ENCODE measurements around the gene TUSC2.
A peak's percentile ranks its signal among the peaks of the same experiment; 100 is the strongest.

TUSC2 gene

GRCh38 chr3:50322386-50323091 lies 5.5 kb downstream of the TUSC2 start, which contains the start of gene HYAL2:
Gene HYAL2 (minus strand): TSS chr3:50322745. CDS start chr3:50320489, 2,256 bp downstream.
- Histone ChIP-seq H3K9me3 (ENCODE audit: control insufficient read depth, insufficient read depth, low read depth, low read length) (no peaks in the 10 kb centered on the region), H3K27me3 (ENCODE audit: control insufficient read depth, insufficient read depth, low read length) (no peaks in the 10 kb centered on the region), H3K4me3 (ENCODE audit: low read depth, low read length) (peak within 1 kb of the TSS; percentile 76), H3K27ac (ENCODE audit: low read depth, low read length) (peak within 1 kb of the TSS; percentile 100), H3K4me1 (ENCODE audit: control insufficient read depth, insufficient read depth, low read length) (peaks cover 32% of the 10 kb centered on the region), H3K36me3 (ENCODE audit: control insufficient read depth, insufficient read depth, low read length) (peaks cover 36% of the 10 kb centered on the region), H3K9ac (ENCODE audit: low read length) (peak within 1 kb of the TSS; percentile 100)

DNA sequence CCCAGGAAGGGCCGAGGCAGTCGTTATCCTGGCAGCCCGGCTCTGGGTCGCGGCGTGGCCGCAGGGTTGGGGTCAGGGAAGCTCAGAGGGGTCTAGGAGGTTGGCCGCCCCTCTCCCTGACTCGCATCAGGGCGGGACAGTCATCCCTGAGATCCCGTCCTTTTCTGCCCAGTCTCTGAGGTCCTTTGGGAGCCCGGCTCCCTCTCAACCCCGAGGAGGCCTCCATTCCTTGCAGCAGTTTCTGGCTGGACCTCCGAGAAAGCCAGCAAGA lies 6.0 kb downstream of the TUSC2 start:
- H3K4me3 ChIP-seq (ENCODE audit: low read depth, low read length), result peak overlapping the region; percentile 76
- H3K4me1 ChIP-seq (ENCODE audit: control insufficient read depth, insufficient read depth, low read length), result peaks cover 32% of the 10 kb centered on the region
- peak overlapping the region; percentile 100 for H3K9ac ChIP-seq (ENCODE audit: low read length)
- no peaks in the 10 kb centered on the region for H3K9me3 ChIP-seq (ENCODE audit: control insufficient read depth, insufficient read depth, low read depth, low read length)
- H3K27ac ChIP-seq (ENCODE audit: low read depth, low read length), result peak overlapping the region; percentile 100
- H3K27me3 ChIP-seq (ENCODE audit: control insufficient read depth, insufficient read depth, low read length), result no peaks in the 10 kb centered on the region
- H3K36me3 ChIP-seq (ENCODE audit: control insufficient read depth, insufficient read depth, low read length), result peaks cover 41% of the 10 kb centered on the region

DNA sequence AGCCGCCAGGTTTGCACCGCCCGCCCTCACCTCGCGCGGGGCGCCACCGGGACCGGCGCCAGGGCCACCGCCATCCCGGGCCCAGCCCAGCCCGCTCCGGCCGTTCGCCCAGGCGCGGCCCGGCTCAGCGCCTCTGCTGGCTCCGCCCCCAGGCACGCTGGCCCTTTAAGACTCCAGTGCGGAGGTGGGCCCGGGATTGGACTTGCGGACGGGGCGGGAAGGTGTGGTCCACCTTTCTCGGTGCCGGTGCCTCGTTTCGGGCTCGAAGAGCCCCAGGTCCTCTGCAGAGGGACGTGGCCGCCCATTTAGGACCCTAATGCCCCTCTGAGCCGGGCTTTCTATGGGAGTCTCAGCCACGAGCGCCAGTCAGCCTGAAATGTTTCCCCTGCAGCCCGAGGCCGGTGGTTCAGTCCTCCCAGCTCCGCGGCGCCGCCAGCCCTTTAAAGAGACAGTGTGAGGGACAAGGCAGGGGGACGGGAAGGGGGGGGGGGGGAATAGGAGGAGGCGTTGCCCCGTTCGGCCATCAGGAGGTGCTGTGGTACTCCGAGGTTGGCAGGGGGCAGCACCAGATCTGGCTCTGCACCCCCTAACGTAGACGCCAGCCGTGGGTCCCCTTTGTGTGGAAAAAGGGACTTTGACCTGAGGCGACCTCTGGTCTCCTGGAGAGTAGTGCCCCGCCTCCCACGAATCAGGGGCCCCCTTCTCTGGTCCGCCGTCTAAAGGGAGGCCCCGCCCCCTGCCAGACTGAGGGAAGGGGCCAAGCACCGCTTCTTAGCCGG lies 6.5 kb downstream of the TUSC2 start:
- Histone ChIP-seq H3K4me3 (ENCODE audit: low read depth, low read length) (peak overlapping the region; percentile 76), H3K27ac (ENCODE audit: low read depth, low read length) (peak overlapping the region; percentile 100), H3K27me3 (ENCODE audit: control insufficient read depth, insufficient read depth, low read length) (no peaks in the 10 kb centered on the region), H3K9me3 (ENCODE audit: control insufficient read depth, insufficient read depth, low read depth, low read length) (no peaks in the 10 kb centered on the region), H3K36me3 (ENCODE audit: control insufficient read depth, insufficient read depth, low read length) (peaks cover 45% of the 10 kb centered on the region), H3K9ac (ENCODE audit: low read length) (peak overlapping the region; percentile 100), H3K4me1 (ENCODE audit: control insufficient read depth, insufficient read depth, low read length) (peaks cover 37% of the 10 kb centered on the region)

DNA sequence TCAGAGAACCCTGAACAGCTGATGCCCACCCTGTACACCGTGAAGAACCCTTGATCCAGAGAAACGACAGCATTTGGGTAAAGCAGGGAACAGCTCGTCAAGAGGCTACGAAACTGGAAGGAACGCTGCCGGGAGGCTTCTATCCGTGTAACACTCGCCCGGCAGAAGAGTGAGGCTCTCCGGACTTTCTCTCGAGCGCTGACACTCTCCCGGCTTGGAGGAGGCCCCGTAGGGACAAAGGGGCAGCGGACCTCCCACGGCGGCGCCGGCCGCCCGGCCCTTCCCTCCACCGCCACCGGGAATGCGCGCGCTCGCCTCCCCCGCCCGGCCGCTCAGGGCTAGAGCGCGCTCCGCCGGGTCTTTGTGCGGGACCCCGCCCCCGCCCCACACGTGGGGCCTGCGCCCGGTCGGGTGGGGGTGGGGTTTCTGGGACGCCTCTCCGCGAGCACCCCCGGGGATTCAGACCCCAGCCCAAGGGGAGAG lies 7.1 kb downstream of the TUSC2 start:
- Histone ChIP-seq H3K9ac (ENCODE audit: low read length) (peak overlapping the region; percentile 100), H3K36me3 (ENCODE audit: control insufficient read depth, insufficient read depth, low read length) (peaks cover 45% of the 10 kb centered on the region), H3K9me3 (ENCODE audit: control insufficient read depth, insufficient read depth, low read depth, low read length) (no peaks in the 10 kb centered on the region), H3K27ac (ENCODE audit: low read depth, low read length) (peak overlapping the region; percentile 100), H3K27me3 (ENCODE audit: control insufficient read depth, insufficient read depth, low read length) (no peaks in the 10 kb centered on the region), H3K4me1 (ENCODE audit: control insufficient read depth, insufficient read depth, low read length) (peaks cover 38% of the 10 kb centered on the region), H3K4me3 (ENCODE audit: low read depth, low read length) (peak overlapping the region; percentile 76)

GRCh38 chr3:50319894-50320625 lies 8.0 kb downstream of the TUSC2 start:
- no peak overlapping the region for H3K27ac ChIP-seq (ENCODE audit: low read depth, low read length)

GRCh38 chr3:50319181-50319893 lies 8.7 kb downstream of the TUSC2 start:
- Histone ChIP-seq H3K9me3 (ENCODE audit: control insufficient read depth, insufficient read depth, low read depth, low read length) (no peaks in the 10 kb centered on the region), H3K4me1 (ENCODE audit: control insufficient read depth, insufficient read depth, low read length) (peaks cover 36% of the 10 kb centered on the region), H3K9ac (ENCODE audit: low read length) (no peak overlapping the region), H3K27ac (ENCODE audit: low read depth, low read length) (no peak overlapping the region), H3K4me3 (ENCODE audit: low read depth, low read length) (peak overlapping the region; percentile 76; the same call in 1 of the 2 replicates), H3K36me3 (ENCODE audit: control insufficient read depth, insufficient read depth, low read length) (peaks cover 46% of the 10 kb centered on the region), H3K27me3 (ENCODE audit: control insufficient read depth, insufficient read depth, low read length) (no peaks in the 10 kb centered on the region)

More at GRCh38 chr3:50319894-50320625, 8.0 kb downstream of the TUSC2 start:
- Histone ChIP-seq H3K4me1 (ENCODE audit: control insufficient read depth, insufficient read depth, low read length) (peaks cover 38% of the 10 kb centered on the region), H3K4me3 (ENCODE audit: low read depth, low read length) (peak overlapping the region; percentile 76), H3K36me3 (ENCODE audit: control insufficient read depth, insufficient read depth, low read length) (peaks cover 45% of the 10 kb centered on the region), H3K9me3 (ENCODE audit: control insufficient read depth, insufficient read depth, low read depth, low read length) (no peaks in the 10 kb centered on the region), H3K9ac (ENCODE audit: low read length) (peak overlapping the region; percentile 100), H3K27me3 (ENCODE audit: control insufficient read depth, insufficient read depth, low read length) (no peaks in the 10 kb centered on the region)

DNA sequence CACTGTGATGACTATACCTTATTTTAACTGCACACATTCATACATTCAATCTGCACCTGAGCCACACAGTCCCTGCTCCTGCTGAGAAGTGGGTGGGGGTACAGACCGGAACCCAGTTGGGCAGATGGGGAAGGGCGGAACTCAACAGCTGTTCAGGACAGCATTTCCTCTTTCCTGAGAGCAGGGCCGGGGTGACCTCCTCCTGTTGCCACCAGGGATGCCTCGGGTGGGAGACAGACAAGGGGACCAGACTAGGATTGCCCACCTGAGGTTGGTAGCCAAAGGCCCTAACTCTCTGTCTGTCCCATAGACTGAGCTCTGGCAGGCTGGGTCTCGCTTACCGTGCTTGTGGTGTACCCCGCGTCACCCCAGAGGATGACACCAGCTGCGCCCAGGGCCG lies 9.4 kb downstream of the TUSC2 start:
- Histone ChIP-seq H3K36me3 (ENCODE audit: control insufficient read depth, insufficient read depth, low read length) (peaks cover 46% of the 10 kb centered on the region), H3K4me1 (ENCODE audit: control insufficient read depth, insufficient read depth, low read length) (peaks cover 33% of the 10 kb centered on the region), H3K4me3 (ENCODE audit: low read depth, low read length) (no peak overlapping the region), H3K9me3 (ENCODE audit: control insufficient read depth, insufficient read depth, low read depth, low read length) (no peaks in the 10 kb centered on the region), H3K9ac (ENCODE audit: low read length) (no peak overlapping the region), H3K27me3 (ENCODE audit: control insufficient read depth, insufficient read depth, low read length) (no peaks in the 10 kb centered on the region), H3K27ac (ENCODE audit: low read depth, low read length) (no peak overlapping the region)

DNA sequence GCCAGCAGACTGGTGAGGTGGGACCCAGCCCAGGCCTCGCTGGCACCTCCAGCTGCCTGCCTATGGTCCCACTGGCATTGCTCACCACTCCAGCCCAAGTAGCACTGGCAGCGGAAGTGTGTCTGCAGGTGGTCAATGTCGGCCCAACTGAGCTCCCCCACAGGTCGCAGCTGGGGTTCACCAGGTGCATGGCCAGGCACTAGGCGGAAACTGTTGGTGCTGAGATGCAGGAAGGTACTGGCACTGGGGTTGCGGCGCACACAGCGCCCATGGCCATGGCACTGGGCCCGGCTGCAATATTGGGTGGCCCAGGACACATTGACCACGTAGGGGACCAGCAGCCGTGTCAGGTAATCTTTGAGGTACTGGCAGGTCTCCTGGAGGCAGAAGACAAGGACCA lies 9.9 kb downstream of the TUSC2 start:
- Histone ChIP-seq H3K27ac (ENCODE audit: low read depth, low read length) (no peak overlapping the region), H3K9ac (ENCODE audit: low read length) (no peak overlapping the region), H3K4me1 (ENCODE audit: control insufficient read depth, insufficient read depth, low read length) (peaks cover 30% of the 10 kb centered on the region), H3K36me3 (ENCODE audit: control insufficient read depth, insufficient read depth, low read length) (peaks cover 46% of the 10 kb centered on the region), H3K9me3 (ENCODE audit: control insufficient read depth, insufficient read depth, low read depth, low read length) (no peaks in the 10 kb centered on the region), H3K4me3 (ENCODE audit: low read depth, low read length) (no peak overlapping the region), H3K27me3 (ENCODE audit: control insufficient read depth, insufficient read depth, low read length) (no peaks in the 10 kb centered on the region)

DNA sequence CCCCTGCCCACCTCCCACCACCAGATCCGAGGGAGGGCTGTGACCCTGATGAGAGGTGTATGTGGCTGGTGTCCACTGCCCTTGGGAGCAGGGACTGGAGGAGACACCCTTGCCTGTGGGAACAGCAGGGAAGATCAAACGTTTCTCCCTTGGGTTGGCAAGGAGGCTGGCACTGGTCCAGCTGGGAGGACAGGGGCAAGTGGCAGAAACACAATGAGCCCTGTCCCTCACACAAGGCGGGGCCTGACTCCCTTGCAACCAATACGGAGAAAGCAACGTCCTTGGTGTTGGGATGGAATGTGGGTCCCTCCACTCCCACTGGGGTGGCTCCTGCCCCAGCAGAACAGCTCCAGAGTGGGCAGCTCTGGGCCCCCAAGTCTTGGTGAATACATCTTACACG lies 10.7 kb downstream of the TUSC2 start:
- Histone ChIP-seq H3K4me3 (ENCODE audit: low read depth, low read length) (0 out of 2 replicates have a peak overlapping the region, but pooled peaks have one; percentile 9), H3K9ac (ENCODE audit: low read length) (no peak overlapping the region), H3K27me3 (ENCODE audit: control insufficient read depth, insufficient read depth, low read length) (no peaks in the 10 kb centered on the region), H3K9me3 (ENCODE audit: control insufficient read depth, insufficient read depth, low read depth, low read length) (no peaks in the 10 kb centered on the region), H3K27ac (ENCODE audit: low read depth, low read length) (no peak overlapping the region), H3K4me1 (ENCODE audit: control insufficient read depth, insufficient read depth, low read length) (peaks cover 22% of the 10 kb centered on the region), H3K36me3 (ENCODE audit: control insufficient read depth, insufficient read depth, low read length) (peaks cover 46% of the 10 kb centered on the region)

- Histone ChIP-seq H3K9me3 (ENCODE audit: control insufficient read depth, insufficient read depth, low read depth, low read length) (no peaks in the 10 kb centered on the region), H3K27ac (ENCODE audit: low read depth, low read length) (no peak overlapping the region), H3K27me3 (ENCODE audit: control insufficient read depth, insufficient read depth, low read length) (no peaks in the 10 kb centered on the region), H3K4me1 (ENCODE audit: control insufficient read depth, insufficient read depth, low read length) (peaks cover 22% of the 10 kb centered on the region), H3K4me3 (ENCODE audit: low read depth, low read length) (0 out of 2 replicates have a peak overlapping the region, but pooled peaks have one; percentile 9), H3K36me3 (ENCODE audit: control insufficient read depth, insufficient read depth, low read length) (peaks cover 46% of the 10 kb centered on the region), H3K9ac (ENCODE audit: low read length) (no peak overlapping the region)
Measured at GRCh38 chr3:50316657-50317242, 11.3 kb downstream of the TUSC2 start.
